ENCODE results near the gene PNPLA7. TPM values are rescaled to one million over a fixed set of nuclear protein-coding genes. Genes with fewer than 3 reads are reported as not detected.

PNPLA7 gene
- total RNA-seq, 1 donor from 2014 or later, result 16.2 TPM

GRCh38 chr9:137446851-137447471 is 103.2 kb downstream of the PNPLA7 start:
- Histone ChIP-seq H3K4me1 (peaks cover 12% of the 10 kb centered on the region), H3K9me3 (no peaks in the 10 kb centered on the region), H3K27ac (no peak overlapping the region), H3K36me3 (peaks cover 0 to 9% of the 10 kb centered on the region in 2 donors), H3K27me3 (no peaks in the 10 kb centered on the region), H3K4me3 (no peak overlapping the region)
- intact Hi-C loops (cut with DNase I), result loop anchor here (1.0 kb wide), 1 partner anchor 18 kb away; no protein-coding TSS in a partner anchor
- no peak for TF ChIP-seq POLR2AphosphoS5 (IDR thresholded peaks at IDR 0.05; ENCODE audit: insufficient read depth in 1 of 2, low read depth in 1 of 2)
- TF ChIP-seq POLR2A (IDR thresholded peaks at IDR 0.05), result no peak
- TF ChIP-seq CTCF (IDR thresholded peaks at IDR 0.05), result no peak
- no peak for DNase-seq (ENCODE audit: extremely low spot score in 2 of 2)

- Histone ChIP-seq H3K4me1 (peaks cover 22% of the 10 kb centered on the region), H3K27ac (no peak overlapping the region), H3K27me3 (no peaks in the 10 kb centered on the region), H3K9me3 (no peaks in the 10 kb centered on the region), H3K4me3 (no peak overlapping the region), H3K36me3 (peaks cover 0 to 9% of the 10 kb centered on the region in 2 donors)
- TF ChIP-seq POLR2AphosphoS5 (IDR thresholded peaks at IDR 0.05; ENCODE audit: insufficient read depth in 1 of 2, low read depth in 1 of 2) (no peak), POLR2A (IDR thresholded peaks at IDR 0.05) (no peak), CTCF (IDR thresholded peaks at IDR 0.05) (no peak)
- intact Hi-C loops (cut with DNase I), result no loop called here
- no peak for DNase-seq (ENCODE audit: extremely low spot score in 2 of 2)
Measured at GRCh38 chr9:137445930-137446431, 104.2 kb downstream of the PNPLA7 start.

GRCh38 chr9:137445275-137445807 is 104.9 kb downstream of the PNPLA7 start:
- TF ChIP-seq POLR2A (IDR thresholded peaks at IDR 0.05) (no peak), CTCF (IDR thresholded peaks at IDR 0.05) (peak; percentile 68 to 80 (median 73)), POLR2AphosphoS5 (IDR thresholded peaks at IDR 0.05; ENCODE audit: insufficient read depth in 1 of 2, low read depth in 1 of 2) (peak in 1 of 2 donors; percentile 35)
- Histone ChIP-seq H3K4me3 (no peak overlapping the region), H3K36me3 (peaks cover 0 to 9% of the 10 kb centered on the region in 2 donors), H3K27ac (no peak overlapping the region), H3K4me1 (peaks cover 22% of the 10 kb centered on the region), H3K27me3 (no peaks in the 10 kb centered on the region), H3K9me3 (no peaks in the 10 kb centered on the region)
- intact Hi-C loops (cut with DNase I), result no loop called here
- DNase-seq (ENCODE audit: extremely low spot score in 2 of 2), result no peak

GRCh38 chr9:137444106-137444790 is 106.0 kb downstream of the PNPLA7 start:
- TF ChIP-seq CTCF (IDR thresholded peaks at IDR 0.05), result no peak
- Histone ChIP-seq H3K36me3 (peaks cover 0 to 1% of the 10 kb centered on the region in 2 donors), H3K4me3 (no peak overlapping the region), H3K27me3 (no peaks in the 10 kb centered on the region), H3K9me3 (no peaks in the 10 kb centered on the region), H3K27ac (no peak overlapping the region), H3K4me1 (peaks cover 22% of the 10 kb centered on the region)
- DNase-seq (ENCODE audit: extremely low spot score in 2 of 2), result no peak
- intact Hi-C loops (cut with DNase I), result no loop called here

- H3K4me1 ChIP-seq, result peaks cover 22% of the 10 kb centered on the region
- H3K36me3 ChIP-seq, result no peaks in the 10 kb centered on the region
- H3K27me3 ChIP-seq, result no peaks in the 10 kb centered on the region
- no peak for DNase-seq (ENCODE audit: extremely low spot score in 2 of 2)
- peak overlapping the region; percentile 29 to 45 for H3K4me3 ChIP-seq
- no peaks in the 10 kb centered on the region for H3K9me3 ChIP-seq
- intact Hi-C loops (cut with DNase I), result no loop called here
- TF ChIP-seq POLR2AphosphoS5 (IDR thresholded peaks at IDR 0.05; ENCODE audit: insufficient read depth in 1 of 2, low read depth in 1 of 2), result no peak
- TF ChIP-seq POLR2A (IDR thresholded peaks at IDR 0.05), result no peak
- no peak for TF ChIP-seq CTCF (IDR thresholded peaks at IDR 0.05)
- no peak overlapping the region for H3K27ac ChIP-seq
Measured at GRCh38 chr9:137441935-137442321, 108.3 kb downstream of the PNPLA7 start.
